SK-N-SH (cell line): ENCODE results near the gene NCS1. TPM values are rescaled to one million over a fixed set of nuclear protein-coding genes. Genes with fewer than 3 reads are reported as not detected.

Source experiments
- CTCF ChIA-PET: fragments of 300-600, 350-600 bp; formaldehyde crosslinking; extraction: SDS; loops from one replicate; lab custom pipeline; 2021; lab: Yijun Ruan, JAX
- POLR2A ChIA-PET: fragments of 350-600 bp; sonication (Branson Sonifier 250); formaldehyde crosslinking; extraction: SDS; loops from one replicate; lab custom pipeline; 2020; ENCODE audit warnings: antibody characterized with exemption, inconsistent platforms; lab: Yijun Ruan, JAX
- DNase-seq: peaks from one replicate; pipeline ENCODE4 v3.0.0; 2012
- H2AFZ ChIP-seq: fragments of 200-600 bp; sonication (generic); 2 replicates; pipeline ENCODE4 v1.8.1; 2016; ENCODE audit warnings: antibody characterized with exemption, mild to moderate bottlenecking, low read depth
- H3F3A ChIP-seq: fragments of 200-600 bp; sonication (generic); replicated peaks from 2 replicates; pipeline ENCODE3; 2016; ENCODE audit warnings: antibody characterized with exemption, mild to moderate bottlenecking; ENCODE audit not compliant: insufficient read depth
- H3K27ac ChIP-seq, 2 experiments: fragments of 200-500 bp in 1 of 2; fragments of 200-600 bp in 1 of 2; sonication (Bioruptor generic) in 1 of 2; sonication (generic), shearing (Covaris generic) in 1 of 2; 2 replicates each; pipeline versions ENCODE4 v1.5.1 to v1.6.1; 2014 to 2016; ENCODE audit warnings: low read depth in 2 of 2, inconsistent platforms in 1 of 2, low read length in 1 of 2, mild to moderate bottlenecking in 1 of 2, mixed read lengths in 1 of 2
- H3K27me3 ChIP-seq: fragments of 200-600 bp; sonication (generic), shearing (Covaris generic); 2 replicates; pipeline ENCODE4 v1.6.1; 2016; ENCODE audit warnings: mixed run types; ENCODE audit not compliant: insufficient read depth
- H3K36me3 ChIP-seq, 2 experiments: fragments of 200-500 bp in 1 of 2; fragments of 200-600 bp in 1 of 2; sonication (Bioruptor generic) in 1 of 2; sonication (generic) in 1 of 2; replicated peaks in 1 of 2; 2 replicates each; pipeline versions ENCODE3 to v1.5.1; 2014 to 2016; ENCODE audit warnings: low read length in 1 of 2, mild to moderate bottlenecking in 1 of 2; ENCODE audit not compliant: insufficient read depth in 2 of 2, control insufficient read depth in 1 of 2
- H3K4me1 ChIP-seq, 2 experiments: fragments of 200-500 bp in 1 of 2; fragments of 200-600 bp in 1 of 2; sonication (Bioruptor generic) in 1 of 2; sonication (generic), shearing (Covaris generic) in 1 of 2; 2 replicates each; pipeline versions ENCODE4 v1.5.1 to v1.6.1; 2014 to 2016; ENCODE audit warnings: low read depth in 1 of 2, low read length in 1 of 2, mixed run types in 1 of 2; ENCODE audit not compliant: insufficient read depth in 2 of 2, control insufficient read depth in 1 of 2
- H3K4me2 ChIP-seq: fragments of 200-600 bp; sonication (generic), shearing (Covaris generic); 2 replicates; pipeline ENCODE4 v1.6.1; 2017; ENCODE audit warnings: mixed run types
- H3K4me3 ChIP-seq, 2 experiments: fragments of 200-500 bp in 1 of 2; fragments of 200-600 bp in 1 of 2; sonication (Bioruptor generic) in 1 of 2; sonication (generic), shearing (Covaris generic) in 1 of 2; 2 replicates each; pipeline versions ENCODE4 v1.5.1 to v1.8.1; 2014 to 2016; ENCODE audit warnings: low read depth in 2 of 2, inconsistent platforms in 1 of 2, low read length in 1 of 2, mild to moderate bottlenecking in 1 of 2, mixed read lengths in 1 of 2, moderate library complexity in 1 of 2
- H3K79me2 ChIP-seq: fragments of 200-600 bp; sonication (generic); 2 replicates; pipeline ENCODE4 v1.8.1; 2017; ENCODE audit warnings: mild to moderate bottlenecking; ENCODE audit not compliant: insufficient read depth
- H3K9ac ChIP-seq: fragments of 200-600 bp; sonication (generic); 2 replicates; pipeline ENCODE4 v1.6.1; 2017; ENCODE audit warnings: mixed run types
- H3K9me2 ChIP-seq: fragments of 200-600 bp; sonication (generic); 2 replicates; pipeline ENCODE4 v1.6.1; 2017; ENCODE audit warnings: mixed run types
- H3K9me3 ChIP-seq: fragments of 200-600 bp; sonication (generic); 2 replicates; pipeline ENCODE4 v1.6.1; 2017; ENCODE audit warnings: mixed run types, mild to moderate bottlenecking, moderate library complexity
- H4K20me1 ChIP-seq: fragments of 200-600 bp; sonication (generic); 2 replicates; pipeline ENCODE4 v1.6.1; 2017; ENCODE audit warnings: mild to moderate bottlenecking, mixed run types; ENCODE audit not compliant: insufficient read depth
- CHD2 ChIP-seq: fragments of 150-350 bp; IDR thresholded peaks from 2 replicates; pipeline ENCODE4 v1.6.1; 2018; ENCODE audit warnings: low read length; ENCODE audit not compliant: partially characterized antibody
- EP300 ChIP-seq, 2 experiments: IDR thresholded peaks; 2 replicates each; pipeline versions ENCODE4 v1.4.0 to v1.6.1; 2012; ENCODE audit warnings: borderline replicate concordance in 1 of 2, low read depth in 1 of 2, low read length in 1 of 2
- GATA2 ChIP-seq: sonication (generic); formaldehyde crosslinking; IDR thresholded peaks from 2 replicates; pipeline ENCODE4 v1.5.0; 2020; ENCODE audit warnings: mild to moderate bottlenecking, missing genetic modification reagents
- JUND ChIP-seq: IDR thresholded peaks from 2 replicates; pipeline ENCODE4 v1.4.0; 2012
- RCOR1 ChIP-seq: fragments of 150-350 bp; IDR thresholded peaks from 2 replicates; pipeline ENCODE4 v1.6.1; 2017; ENCODE audit warnings: antibody characterized with exemption, low read length
- RXRA ChIP-seq: IDR thresholded peaks from 2 replicates; pipeline ENCODE4 v1.4.0; 2012; ENCODE audit warnings: low read depth, mild to moderate bottlenecking, borderline replicate concordance
- SMC3 ChIP-seq: IDR thresholded peaks from 2 replicates; pipeline ENCODE4 v1.6.1; 2012; ENCODE audit warnings: low read depth, low read length, improper control_type of control experiment
- WGBS: methylation state at CpG from one replicate; pipeline ENCODE4 v1.1.6; 2017; ENCODE audit warnings: low lambda C conversion rate; 5-methylcytosine and 5-hydroxymethylcytosine counted together
- polyA plus RNA-seq, 3 experiments: library from polyadenylated mRNA; depleted of rRNA; stranded (reverse); fragments of >200 nt; gene quantifications; 2 replicates each; pipeline ENCODE4 v1.2.3, GENCODE V29; 2012
- TF ChIP-seq, protein P1 (sequence below): IDR thresholded peaks from 2 replicates; pipeline ENCODE4 v1.4.0; 2012; ENCODE audit warnings: low read depth
- TF ChIP-seq, protein P2 (sequence below): fragments of 150-350 bp; IDR thresholded peaks from 2 replicates; pipeline ENCODE4 v1.6.1; 2016; ENCODE audit warnings: mild to moderate bottlenecking, low read depth, low read length
- TF ChIP-seq, protein P3 (sequence below): IDR thresholded peaks from 2 replicates; pipeline ENCODE4 v1.6.1; 2012; ENCODE audit warnings: mild to moderate bottlenecking, low read depth, low read length, moderate library complexity

The NCS1 gene
- polyA plus RNA-seq, 1 of the 3 experiments (the other 2 are of a cell fraction) = 40.6 TPM

DNA sequence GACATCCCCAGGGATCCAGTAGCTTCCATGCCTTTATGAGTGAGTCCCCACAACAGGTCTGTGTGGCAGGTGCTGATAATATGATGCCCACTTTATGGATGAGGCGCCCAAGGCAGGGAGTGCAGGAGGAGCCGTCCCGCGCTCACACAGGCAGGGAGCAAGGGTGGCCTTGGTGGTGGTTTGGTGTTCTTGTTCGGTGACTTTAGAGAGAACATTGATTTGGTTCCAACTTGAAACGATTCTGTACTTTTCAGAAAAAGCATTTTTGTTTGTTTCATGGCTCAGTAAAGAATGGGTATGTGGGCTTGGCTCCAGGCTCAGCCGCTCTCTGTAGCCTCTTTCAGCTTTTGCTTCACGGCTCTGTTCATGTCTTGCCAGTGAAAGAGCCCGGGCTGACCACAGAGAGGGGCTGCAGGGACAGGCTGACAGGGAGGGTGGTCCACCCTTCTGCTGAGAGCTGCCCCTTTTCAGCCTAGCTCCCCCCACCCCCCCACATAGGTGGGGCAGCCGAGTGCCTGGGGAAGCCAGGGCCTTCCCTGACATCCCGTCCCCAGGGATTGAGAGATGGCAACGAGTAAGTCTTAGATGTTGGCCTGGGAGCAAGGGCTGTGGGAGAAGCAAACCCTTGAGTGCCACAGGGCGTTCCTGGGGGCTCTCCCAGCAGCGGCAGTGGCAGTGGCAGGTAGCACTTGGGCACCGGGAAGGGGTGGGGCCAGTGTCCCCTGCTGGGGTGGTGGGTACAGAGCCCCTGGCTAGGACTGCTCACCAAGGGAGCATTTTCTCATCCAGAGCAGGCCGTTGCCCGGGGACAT lies 28.0 kb downstream of the NCS1 start:
- Histone ChIP-seq H4K20me1 (peaks cover 59% of the 10 kb centered on the region), H3K4me3 (no peak overlapping the region), H3K4me1 (peaks cover 9 to 60% of the 10 kb centered on the region in 2 experiments), H3K9ac (no peak overlapping the region), H3F3A (peaks cover 4% of the 10 kb centered on the region), H3K79me2 (peaks cover 58% of the 10 kb centered on the region), H3K9me3 (no peaks in the 10 kb centered on the region), H3K36me3 (no peaks in the 10 kb centered on the region), H3K27ac (no peak overlapping the region; a peak in 1 of 4 replicates), H3K27me3 (no peaks in the 10 kb centered on the region), H2AFZ (no peak overlapping the region), H3K9me2 (no peaks in the 10 kb centered on the region), H3K4me2 (no peak overlapping the region)
- DNase-seq = no peak
- CTCF ChIA-PET = interaction anchor here (2.1 kb wide), 1 partner anchor 20 kb away, joined by 6 read pairs; no protein-coding TSS in a partner anchor
- TF ChIP-seq CHD2 (no peak), JUND (no peak), RXRA (no peak)
- TF ChIP-seq, protein P1, sequence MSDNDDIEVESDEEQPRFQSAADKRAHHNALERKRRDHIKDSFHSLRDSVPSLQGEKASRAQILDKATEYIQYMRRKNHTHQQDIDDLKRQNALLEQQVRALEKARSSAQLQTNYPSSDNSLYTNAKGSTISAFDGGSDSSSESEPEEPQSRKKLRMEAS = no peak
- TF ChIP-seq, protein P2, sequence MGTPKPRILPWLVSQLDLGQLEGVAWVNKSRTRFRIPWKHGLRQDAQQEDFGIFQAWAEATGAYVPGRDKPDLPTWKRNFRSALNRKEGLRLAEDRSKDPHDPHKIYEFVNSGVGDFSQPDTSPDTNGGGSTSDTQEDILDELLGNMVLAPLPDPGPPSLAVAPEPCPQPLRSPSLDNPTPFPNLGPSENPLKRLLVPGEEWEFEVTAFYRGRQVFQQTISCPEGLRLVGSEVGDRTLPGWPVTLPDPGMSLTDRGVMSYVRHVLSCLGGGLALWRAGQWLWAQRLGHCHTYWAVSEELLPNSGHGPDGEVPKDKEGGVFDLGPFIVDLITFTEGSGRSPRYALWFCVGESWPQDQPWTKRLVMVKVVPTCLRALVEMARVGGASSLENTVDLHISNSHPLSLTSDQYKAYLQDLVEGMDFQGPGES = no peak
- POLR2A ChIA-PET = no interaction called here
- WGBS = 86% methylated on average over 15 of the region's 17 CpGs

DNA sequence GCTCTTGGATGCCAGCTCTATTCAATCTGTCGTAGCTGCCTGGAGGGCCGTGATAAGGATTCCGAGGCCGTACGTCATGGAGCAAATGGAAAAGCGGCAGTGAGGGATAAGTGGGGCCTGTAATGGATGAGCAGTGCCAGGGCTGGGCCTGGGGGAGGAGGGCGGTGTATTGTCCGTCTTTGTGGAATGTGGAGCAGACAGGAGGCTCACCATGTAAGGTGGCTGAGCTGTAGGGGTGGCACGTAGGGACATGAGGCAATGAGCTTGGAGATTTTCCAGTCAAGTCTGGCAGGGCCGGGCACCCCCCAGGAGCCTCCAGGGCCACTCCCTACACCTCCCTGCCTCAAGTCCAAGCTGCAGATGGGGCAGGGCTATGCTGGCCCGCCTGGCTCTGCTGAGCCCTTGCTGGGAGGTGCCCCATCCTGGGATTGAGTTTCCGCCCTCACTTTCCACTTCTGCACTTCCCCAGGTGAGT lies 29.2 kb downstream of the NCS1 start:
- Histone ChIP-seq H3K79me2 (peaks cover 50% of the 10 kb centered on the region), H3K4me1 (peaks cover 5 to 48% of the 10 kb centered on the region in 2 experiments), H3K9me3 (no peaks in the 10 kb centered on the region), H3K27ac (peak overlapping the region in 1 of 2 experiments; percentile 62; a peak in 2 of 4 replicates), H3K4me3 (no peak overlapping the region), H3K4me2 (no peak overlapping the region), H3K9me2 (no peaks in the 10 kb centered on the region), H3K36me3 (no peaks in the 10 kb centered on the region), H3K27me3 (no peaks in the 10 kb centered on the region), H3K9ac (no peak overlapping the region), H2AFZ (no peak overlapping the region), H4K20me1 (peaks cover 47% of the 10 kb centered on the region), H3F3A (peaks cover 4% of the 10 kb centered on the region)
- TF ChIP-seq, protein P3, sequence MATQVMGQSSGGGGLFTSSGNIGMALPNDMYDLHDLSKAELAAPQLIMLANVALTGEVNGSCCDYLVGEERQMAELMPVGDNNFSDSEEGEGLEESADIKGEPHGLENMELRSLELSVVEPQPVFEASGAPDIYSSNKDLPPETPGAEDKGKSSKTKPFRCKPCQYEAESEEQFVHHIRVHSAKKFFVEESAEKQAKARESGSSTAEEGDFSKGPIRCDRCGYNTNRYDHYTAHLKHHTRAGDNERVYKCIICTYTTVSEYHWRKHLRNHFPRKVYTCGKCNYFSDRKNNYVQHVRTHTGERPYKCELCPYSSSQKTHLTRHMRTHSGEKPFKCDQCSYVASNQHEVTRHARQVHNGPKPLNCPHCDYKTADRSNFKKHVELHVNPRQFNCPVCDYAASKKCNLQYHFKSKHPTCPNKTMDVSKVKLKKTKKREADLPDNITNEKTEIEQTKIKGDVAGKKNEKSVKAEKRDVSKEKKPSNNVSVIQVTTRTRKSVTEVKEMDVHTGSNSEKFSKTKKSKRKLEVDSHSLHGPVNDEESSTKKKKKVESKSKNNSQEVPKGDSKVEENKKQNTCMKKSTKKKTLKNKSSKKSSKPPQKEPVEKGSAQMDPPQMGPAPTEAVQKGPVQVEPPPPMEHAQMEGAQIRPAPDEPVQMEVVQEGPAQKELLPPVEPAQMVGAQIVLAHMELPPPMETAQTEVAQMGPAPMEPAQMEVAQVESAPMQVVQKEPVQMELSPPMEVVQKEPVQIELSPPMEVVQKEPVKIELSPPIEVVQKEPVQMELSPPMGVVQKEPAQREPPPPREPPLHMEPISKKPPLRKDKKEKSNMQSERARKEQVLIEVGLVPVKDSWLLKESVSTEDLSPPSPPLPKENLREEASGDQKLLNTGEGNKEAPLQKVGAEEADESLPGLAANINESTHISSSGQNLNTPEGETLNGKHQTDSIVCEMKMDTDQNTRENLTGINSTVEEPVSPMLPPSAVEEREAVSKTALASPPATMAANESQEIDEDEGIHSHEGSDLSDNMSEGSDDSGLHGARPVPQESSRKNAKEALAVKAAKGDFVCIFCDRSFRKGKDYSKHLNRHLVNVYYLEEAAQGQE = no peak
- TF ChIP-seq SMC3 = no peak
- TF ChIP-seq RCOR1 = peak; percentile 43; the same call in 1 of the 2 replicates
- TF ChIP-seq EP300 (IDR thresholded peaks at IDR 0.05; ENCODE audit: borderline replicate concordance in 1 of 2, low read depth in 1 of 2, low read length in 1 of 2) = peak in 1 of 2 experiments; percentile 41; a peak in 1 of 4 replicates
- peak; percentile 77 for TF ChIP-seq GATA2 (CRISPR knock-in tag)
- ChIA-PET POLR2A (no interaction called here), CTCF (interaction anchor here (2.1 kb wide), 1 partner anchor 19 kb away, joined by 6 read pairs; no protein-coding TSS in a partner anchor)
- peak; percentile 81 for DNase-seq
- WGBS = 91% methylated on average over 9 of the region's 12 CpGs
